Cardiac fibroblast (primary cell): ENCODE data around the gene C1orf116.
A peak's percentile ranks its signal among the peaks of the same experiment; 100 is the strongest.

Experiments
- DNase-seq, 2 donors: peaks; one replicate each; pipeline versions ENCODE4 v3.0.0 to v3.0.0-alpha.2; 2010; ENCODE audit warnings: low read depth in 2 of 2
- H3K4me3 ChIP-seq, 2 donors: replicated peaks in 1 of 2; 1 replicate in 1 of 2; 2 replicates in 1 of 2; pipeline ENCODE4 v1.5.1; 2011; ENCODE audit warnings: low read depth in 2 of 2, low read length in 2 of 2, mild to moderate bottlenecking in 2 of 2, moderate library complexity in 1 of 2
- TF ChIP-seq, protein P1 (sequence below): IDR thresholded peaks from one replicate; pipeline ENCODE4 v1.5.1; 2011; ENCODE audit warnings: low read depth, mild to moderate bottlenecking, low read length, inconsistent platforms

Gene C1orf116

DNA sequence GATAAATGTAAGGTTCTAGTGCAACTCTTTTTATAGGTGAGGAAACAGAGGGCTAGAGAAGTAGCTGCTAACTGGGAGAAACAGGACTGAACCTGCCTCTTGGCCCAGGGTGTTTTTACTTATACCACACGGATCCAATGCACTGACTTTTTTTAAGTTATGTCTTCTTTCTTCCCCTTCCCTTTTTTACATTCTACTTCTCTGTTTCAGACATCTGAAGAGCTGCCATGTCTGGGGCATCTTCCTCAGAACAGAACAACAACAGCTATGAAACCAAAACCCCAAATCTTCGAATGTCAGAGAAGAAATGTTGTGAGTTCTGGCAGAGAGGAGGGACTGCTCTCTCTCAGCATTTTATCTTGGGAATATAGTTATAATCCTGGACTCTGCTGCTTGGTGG is 21.9 kb upstream of the C1orf116 start:
- TF ChIP-seq, protein P1, sequence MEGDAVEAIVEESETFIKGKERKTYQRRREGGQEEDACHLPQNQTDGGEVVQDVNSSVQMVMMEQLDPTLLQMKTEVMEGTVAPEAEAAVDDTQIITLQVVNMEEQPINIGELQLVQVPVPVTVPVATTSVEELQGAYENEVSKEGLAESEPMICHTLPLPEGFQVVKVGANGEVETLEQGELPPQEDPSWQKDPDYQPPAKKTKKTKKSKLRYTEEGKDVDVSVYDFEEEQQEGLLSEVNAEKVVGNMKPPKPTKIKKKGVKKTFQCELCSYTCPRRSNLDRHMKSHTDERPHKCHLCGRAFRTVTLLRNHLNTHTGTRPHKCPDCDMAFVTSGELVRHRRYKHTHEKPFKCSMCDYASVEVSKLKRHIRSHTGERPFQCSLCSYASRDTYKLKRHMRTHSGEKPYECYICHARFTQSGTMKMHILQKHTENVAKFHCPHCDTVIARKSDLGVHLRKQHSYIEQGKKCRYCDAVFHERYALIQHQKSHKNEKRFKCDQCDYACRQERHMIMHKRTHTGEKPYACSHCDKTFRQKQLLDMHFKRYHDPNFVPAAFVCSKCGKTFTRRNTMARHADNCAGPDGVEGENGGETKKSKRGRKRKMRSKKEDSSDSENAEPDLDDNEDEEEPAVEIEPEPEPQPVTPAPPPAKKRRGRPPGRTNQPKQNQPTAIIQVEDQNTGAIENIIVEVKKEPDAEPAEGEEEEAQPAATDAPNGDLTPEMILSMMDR = no peak
- no peak for DNase-seq
- H3K4me3 ChIP-seq = no peak overlapping the region

GRCh38 chr1:207052911-207053769 is 20.6 kb upstream of the C1orf116 start, which contains the start of gene PFKFB2:
Gene PFKFB2 (plus strand): TSS chr1:207053275. CDS start chr1:207054718, 1,443 bp downstream.
- TF ChIP-seq, protein P1 = peak; percentile 0

GRCh38 chr1:207051191-207051943 is 18.8 kb upstream of the C1orf116 start, which contains the start of gene YOD1:
Gene YOD1 (minus strand): TSS chr1:207051208. CDS start chr1:207051030, 178 bp downstream.
- TF ChIP-seq, protein P1 = no peak
- peak in 1 of 2 donors; percentile 69 for DNase-seq
- peak within 1 kb of the TSS; percentile 96 to 97 for H3K4me3 ChIP-seq

More at GRCh38 chr1:207052911-207053769, 20.6 kb upstream of the C1orf116 start, which contains the start of gene PFKFB2:
- H3K4me3 ChIP-seq = peak within 1 kb of the TSS; percentile 70 to 81
- DNase-seq = peak; percentile 93 to 97

- DNase-seq = peak; percentile 94 to 95
Observed at GRCh38 chr1:207050480-207051190, 18.1 kb upstream of the C1orf116 start.

GRCh38 chr1:207049974-207050391 is 17.4 kb upstream of the C1orf116 start:
- TF ChIP-seq, protein P1 = peak; percentile 80
- peak overlapping the region; percentile 96 to 97 for H3K4me3 ChIP-seq
- DNase-seq = peak; percentile 64 to 71

More at GRCh38 chr1:207050480-207051190, 18.1 kb upstream of the C1orf116 start:
- TF ChIP-seq, protein P1 = peak; percentile 8
- peak overlapping the region; percentile 96 to 97 for H3K4me3 ChIP-seq

GRCh38 chr1:207049514-207049913 is 17.0 kb upstream of the C1orf116 start:
- peak overlapping the region in 1 of 2 donors; percentile 96 for H3K4me3 ChIP-seq

More at GRCh38 chr1:207049514-207049913, 17.0 kb upstream of the C1orf116 start:
- no peak for DNase-seq
- TF ChIP-seq, protein P1 = no peak
